HG02623 (cell line): ENCODE results near the gene TBX21.

Experiments
- ATAC-seq: cut with Tn5 transposase; IDR thresholded peaks from one replicate; pipeline ENCODE4 v1.9.1; 2021; ENCODE audit warnings: moderate library complexity; ENCODE audit not compliant: unreplicated experiment

The TBX21 gene, protein sequence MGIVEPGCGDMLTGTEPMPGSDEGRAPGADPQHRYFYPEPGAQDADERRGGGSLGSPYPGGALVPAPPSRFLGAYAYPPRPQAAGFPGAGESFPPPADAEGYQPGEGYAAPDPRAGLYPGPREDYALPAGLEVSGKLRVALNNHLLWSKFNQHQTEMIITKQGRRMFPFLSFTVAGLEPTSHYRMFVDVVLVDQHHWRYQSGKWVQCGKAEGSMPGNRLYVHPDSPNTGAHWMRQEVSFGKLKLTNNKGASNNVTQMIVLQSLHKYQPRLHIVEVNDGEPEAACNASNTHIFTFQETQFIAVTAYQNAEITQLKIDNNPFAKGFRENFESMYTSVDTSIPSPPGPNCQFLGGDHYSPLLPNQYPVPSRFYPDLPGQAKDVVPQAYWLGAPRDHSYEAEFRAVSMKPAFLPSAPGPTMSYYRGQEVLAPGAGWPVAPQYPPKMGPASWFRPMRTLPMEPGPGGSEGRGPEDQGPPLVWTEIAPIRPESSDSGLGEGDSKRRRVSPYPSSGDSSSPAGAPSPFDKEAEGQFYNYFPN

DNA sequence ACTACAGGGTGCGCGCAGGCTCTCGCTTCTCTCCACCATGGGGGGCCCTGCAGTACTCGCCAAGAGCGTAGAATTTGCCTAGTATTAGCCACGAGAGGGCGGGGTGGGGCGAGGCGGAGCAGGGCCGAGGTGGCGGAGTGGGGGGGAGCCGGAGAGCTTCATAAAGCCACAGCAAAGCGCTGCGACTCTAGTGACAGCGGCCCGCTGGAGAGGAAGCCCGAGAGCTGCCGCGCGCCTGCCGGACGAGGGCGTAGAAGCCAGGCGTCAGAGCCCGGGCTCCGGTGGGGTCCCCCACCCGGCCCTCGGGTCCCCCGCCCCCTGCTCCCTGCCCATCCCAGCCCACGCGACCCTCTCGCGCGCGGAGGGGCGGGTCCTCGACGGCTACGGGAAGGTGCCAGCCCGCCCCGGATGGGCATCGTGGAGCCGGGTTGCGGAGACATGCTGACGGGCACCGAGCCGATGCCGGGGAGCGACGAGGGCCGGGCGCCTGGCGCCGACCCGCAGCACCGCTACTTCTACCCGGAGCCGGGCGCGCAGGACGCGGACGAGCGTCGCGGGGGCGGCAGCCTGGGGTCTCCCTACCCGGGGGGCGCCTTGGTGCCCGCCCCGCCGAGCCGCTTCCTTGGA, at the start of gene TBX21:
Gene TBX21, plus strand, starts transcription at position 190 of the 627 bp plus-strand sequence. Its CDS starts 219 bp downstream, at position 409.
- peak; percentile 57 for ATAC-seq

DNA sequence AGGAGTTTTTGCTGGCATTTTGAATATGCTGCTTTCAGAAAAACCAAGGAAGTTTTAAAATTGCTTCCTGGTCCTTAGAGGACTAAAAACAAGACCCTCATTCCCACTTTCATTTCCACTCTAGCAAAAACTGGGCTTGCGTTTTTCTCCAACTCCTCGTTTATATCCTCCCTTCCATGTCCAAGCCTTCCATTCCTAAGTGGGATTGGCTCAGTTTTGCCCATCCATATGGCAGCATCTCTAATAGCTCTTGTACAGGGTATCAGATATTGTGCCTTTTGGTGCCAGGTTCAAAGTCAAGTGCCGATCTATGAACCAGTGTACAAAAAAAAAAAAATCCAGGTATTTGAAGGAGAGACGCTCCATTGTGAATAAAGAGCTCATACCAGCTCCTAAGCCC, 49.0 kb upstream of the TBX21 start:
- no peak for ATAC-seq

DNA sequence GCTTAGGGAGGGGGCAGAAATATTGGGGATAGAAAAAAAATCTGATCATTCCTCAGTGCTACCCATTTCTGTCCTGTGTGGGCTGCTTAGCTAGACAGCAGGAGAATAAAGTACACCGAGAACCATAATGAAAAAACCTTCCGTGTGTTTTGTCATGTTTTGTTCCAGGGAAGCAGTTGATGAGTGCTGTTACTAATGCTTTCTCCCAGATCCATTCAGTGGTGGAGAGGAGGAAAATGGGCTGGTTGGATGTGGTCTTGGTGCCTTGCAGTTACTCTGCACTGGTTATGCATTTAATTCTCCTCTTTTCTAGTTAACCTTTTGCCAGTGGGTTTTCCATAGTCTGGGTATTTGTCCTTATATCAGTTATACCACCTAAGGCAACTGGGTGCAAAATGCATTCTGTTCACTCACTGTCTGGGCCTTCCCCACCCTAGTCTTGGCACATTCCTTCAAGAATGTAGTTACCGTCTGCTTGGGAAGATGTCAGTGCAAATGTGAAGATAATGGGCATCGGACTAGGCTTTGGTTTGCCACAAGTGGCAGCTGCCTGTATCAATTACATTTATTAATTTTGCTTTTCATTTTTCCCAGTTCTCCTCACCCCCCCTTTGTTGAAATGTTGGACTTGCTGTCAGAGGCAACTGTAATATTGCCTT, 48.4 kb upstream of the TBX21 start:
- no peak for ATAC-seq

DNA sequence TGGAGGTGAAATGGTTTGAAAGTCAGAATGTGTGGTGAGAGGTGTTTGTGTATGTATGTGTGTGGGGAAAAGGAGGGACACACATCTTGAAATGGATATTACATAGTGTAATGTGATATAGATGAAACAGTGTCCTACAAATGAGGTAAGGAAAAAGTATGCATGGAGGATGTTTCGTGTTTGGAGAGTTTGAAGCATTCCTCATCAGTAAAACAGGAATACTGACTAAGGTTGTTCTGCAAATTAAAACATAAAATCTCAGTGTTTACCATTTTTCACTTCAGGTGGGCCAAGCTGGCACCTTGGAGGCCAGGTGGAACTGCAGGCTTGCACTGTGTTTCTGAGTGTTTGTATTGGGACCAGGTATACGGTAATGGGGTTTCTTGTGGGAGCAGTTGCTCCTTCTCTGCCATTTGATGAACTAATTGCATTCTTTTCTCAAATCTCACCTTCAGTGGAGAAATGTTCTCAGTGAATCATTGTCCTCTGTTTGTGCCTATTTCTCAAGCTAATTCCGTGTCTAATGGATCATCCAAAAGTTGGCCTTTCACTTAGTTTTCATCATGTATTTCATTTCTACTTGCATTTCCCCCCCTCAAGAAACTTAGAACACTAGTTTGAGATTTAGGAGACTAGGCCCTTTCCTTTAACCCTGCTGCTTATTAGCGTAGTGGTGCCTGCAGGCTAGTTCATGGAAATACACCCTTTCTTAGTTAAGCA, 47.3 kb upstream of the TBX21 start:
- no peak for ATAC-seq

DNA sequence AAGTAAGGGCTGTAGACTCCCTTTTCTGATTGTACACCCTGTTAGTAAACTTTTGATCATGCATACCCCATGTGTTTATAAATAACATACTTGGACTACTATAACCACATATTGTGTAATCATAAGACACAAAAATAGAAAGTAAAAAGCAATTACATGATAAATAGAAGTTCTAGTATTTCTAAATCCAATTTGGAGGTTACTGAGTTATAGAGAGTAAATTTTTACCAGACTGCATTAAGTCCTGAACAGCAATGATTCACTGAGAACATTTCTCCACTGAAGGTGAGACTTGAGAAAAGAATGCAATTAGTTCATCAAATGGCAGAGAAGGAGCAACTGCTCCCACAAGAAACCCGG, 46.8 kb upstream of the TBX21 start:
- no peak for ATAC-seq

DNA sequence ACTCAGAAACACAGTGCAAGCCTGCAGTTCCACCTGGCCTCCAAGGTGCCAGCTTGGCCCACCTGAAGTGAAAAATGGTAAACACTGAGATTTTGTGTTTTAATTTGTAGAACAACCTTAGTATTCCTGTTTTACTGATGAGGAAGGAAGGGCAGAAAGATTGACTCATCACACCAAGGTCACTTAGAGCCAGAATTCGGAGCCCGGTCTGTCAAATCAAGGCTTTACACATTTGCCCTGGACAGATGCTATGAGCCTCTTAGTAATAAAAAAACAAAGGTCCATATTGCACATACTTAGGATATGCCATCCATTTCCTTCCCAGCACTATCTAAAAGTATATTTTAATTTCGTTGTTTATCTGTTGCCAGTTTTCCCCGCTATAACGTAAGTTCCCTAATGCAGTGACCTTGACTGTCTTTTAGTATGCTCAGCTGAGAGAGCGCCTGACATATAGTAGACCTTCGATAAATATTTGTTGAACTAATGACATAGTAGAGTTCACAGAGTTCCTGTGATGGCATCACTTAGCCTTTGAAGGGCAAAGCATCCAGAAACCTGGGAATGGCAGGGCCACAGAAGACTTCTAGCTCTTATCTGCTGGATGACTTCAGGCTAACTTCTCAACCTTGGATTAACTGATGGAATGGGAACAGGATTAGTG, 46.2 kb upstream of the TBX21 start:
- no peak for ATAC-seq

DNA sequence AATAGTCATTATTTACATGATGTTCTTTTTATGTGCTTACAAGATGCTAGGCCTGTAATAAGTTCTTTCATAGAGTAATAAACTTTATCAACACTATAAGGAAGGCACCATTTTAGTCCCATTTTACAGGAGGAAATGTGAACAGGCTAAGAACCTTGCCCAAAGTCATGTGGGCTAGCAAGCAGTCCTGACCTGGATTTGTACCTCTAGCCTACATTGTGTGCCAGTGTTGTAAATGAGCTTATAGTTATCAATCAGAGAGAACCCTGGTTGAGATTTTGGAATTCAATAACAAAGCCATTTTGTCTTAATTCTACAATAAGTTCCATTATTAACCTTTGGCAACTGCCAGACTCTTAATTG, 45.7 kb upstream of the TBX21 start:
- no peak for ATAC-seq

DNA sequence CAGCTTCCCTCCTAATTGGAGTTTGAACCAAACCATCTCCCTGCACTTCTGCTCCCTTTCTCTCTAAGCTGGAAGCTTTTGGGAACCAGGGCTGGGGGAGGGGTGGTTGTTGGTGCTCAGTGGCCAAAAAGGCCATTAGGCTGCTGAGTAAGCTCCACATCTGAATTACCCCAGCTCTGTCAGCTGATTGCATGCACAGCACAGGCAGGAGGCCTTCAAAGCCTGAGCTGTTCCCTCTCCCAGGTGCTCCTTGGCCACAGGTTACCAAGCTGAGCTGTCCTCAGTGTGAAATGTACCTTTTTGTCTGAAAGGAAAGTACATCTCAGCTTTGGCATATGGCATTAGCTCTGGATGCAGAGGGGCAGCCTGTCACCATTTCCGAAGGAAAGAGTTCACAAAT, 45.3 kb upstream of the TBX21 start:
- no peak for ATAC-seq

DNA sequence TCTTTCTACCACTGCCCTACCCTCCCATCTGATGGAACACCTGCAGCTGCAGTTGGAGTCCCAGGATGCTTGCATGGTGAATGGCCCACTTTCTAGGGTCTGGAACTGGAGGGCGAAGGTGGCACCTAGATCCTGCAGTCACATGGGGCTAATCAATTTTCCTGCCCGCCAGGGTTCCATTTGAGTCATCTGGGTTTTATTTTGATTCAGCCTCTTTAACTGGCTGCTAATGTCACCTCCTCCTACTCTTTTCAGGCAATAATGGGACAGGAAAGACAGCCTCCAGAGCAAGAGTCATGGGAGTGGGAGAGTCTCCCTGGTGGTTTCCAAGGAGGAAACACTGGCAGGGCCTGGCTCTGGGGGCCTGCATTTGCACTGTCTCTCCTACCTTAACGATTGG, 42.9 kb upstream of the TBX21 start:
- ATAC-seq, result no peak

DNA sequence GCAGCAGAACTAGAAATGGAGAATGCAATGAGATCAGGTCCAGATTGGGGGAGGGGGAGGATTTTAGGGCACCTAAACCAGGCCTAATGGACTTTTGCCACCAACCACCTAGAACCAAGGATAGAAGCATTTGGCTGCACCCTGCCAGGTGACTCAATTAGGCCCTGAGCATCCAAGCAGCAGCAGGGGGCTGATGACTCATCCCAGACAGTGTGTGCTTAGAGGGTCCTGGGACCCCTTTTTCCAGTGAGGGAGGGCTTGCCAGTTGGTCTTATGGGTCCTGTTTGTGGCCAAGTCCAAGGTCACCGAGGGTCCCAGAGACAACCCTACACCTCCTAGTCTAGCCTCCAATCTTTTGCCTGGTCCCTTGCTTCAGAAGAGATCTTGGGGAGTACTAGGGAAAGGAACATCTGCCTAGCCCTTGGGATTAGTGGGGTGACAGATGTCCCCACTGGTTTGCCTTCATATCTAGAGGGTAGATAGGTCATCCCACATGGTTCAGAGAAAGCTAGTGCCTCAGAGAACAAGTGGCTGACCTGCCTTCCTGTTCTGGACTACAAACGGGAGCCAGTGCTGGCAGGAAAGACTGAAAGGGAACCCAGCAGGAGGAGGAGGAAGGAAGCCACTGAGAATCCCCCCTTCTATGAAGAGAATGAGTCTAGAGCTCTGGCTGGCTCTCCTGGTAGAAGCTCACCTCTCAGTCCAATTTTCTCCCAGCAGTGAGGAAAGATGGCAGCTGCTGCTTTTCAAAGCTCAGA, 40.7 kb upstream of the TBX21 start:
- ATAC-seq, result no peak

DNA sequence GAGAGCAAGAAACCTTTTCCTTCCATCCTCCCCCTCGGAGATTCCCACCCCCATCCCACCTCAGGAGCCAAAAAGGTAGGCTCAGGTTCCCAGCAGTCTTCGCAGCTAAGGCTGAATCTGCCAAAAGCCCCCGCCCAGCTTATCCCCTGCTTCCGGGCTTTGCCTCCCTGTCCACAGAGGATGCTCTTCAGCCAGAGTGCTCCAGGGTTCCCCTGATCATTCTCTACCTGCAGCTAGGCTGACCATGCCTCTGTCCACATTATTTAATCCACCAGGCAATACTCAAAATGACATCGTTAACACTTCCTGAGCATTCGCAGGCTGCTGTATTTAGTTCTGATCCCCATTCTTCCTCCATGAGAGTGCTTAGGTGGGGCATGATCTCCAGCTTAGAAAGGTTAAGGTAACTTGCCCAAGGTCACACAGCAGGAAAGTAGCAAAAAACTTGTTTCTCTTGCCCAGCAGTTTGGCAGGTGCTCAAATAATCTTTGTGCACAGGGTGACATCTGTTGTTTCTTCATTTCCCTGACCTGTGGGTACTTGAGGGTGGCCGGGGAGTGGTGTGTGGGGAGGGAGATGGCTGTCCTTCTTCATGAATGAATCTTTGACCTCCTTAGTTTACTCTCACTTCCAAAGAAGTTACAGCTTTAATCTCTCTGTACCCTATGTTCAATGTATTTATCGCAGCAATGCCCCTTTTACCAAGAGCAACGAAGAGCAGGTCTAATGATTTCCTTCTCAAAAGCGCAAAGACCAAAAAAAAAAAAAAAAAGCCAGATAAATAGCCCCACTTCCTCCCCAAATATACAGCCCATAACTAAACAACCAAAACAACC, 39.9 kb upstream of the TBX21 start:
- ATAC-seq, result no peak

DNA sequence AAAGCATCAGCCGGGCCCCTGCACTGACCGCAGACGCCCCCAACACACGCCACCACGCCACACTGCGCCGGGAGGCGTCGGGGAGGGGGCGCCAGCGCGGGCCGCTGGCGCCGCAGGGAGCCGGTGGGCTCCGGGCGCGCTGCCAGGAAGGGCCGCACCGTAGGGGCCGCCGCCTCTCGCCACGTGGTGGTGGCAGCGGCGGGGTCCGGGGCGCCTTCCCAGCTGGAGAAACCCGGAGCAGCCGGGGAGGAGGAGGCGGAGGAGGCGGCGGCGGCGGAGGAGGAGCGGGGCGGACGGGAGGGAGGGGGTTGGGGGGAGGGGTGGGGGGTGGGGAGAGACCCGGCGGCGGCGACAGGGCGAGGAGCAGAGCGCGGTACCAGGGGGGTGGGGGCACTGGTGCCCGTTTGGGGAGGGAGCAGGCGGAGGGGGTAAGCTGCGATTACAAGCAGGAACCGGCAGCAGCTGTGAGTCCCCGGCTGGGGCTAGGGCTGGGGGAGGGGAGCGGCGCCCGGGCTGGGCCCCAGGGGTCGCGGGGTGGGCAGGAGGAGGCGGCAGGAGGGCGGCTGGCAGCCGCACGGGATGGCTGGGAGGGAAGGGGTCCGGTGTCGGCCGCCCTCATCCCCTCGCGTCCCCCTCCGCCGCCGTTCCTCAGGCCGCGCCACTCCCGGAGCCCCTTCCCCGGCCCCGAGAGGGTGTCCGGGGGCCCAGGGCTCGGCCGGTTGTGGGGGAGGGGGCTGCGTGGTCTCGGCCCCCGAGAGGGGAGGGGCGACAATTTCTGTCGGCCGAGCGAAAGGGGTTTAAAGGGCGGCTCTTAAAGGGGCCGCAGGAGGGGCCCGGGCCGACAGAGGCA, 39.1 kb upstream of the TBX21 start, which contains the start of gene TBKBP1:
Gene TBKBP1, plus strand, starts transcription at position 431 of the 850 bp plus-strand sequence. CDS start 1,952 bp downstream, outside the sequence.
- ATAC-seq, result no peak

DNA sequence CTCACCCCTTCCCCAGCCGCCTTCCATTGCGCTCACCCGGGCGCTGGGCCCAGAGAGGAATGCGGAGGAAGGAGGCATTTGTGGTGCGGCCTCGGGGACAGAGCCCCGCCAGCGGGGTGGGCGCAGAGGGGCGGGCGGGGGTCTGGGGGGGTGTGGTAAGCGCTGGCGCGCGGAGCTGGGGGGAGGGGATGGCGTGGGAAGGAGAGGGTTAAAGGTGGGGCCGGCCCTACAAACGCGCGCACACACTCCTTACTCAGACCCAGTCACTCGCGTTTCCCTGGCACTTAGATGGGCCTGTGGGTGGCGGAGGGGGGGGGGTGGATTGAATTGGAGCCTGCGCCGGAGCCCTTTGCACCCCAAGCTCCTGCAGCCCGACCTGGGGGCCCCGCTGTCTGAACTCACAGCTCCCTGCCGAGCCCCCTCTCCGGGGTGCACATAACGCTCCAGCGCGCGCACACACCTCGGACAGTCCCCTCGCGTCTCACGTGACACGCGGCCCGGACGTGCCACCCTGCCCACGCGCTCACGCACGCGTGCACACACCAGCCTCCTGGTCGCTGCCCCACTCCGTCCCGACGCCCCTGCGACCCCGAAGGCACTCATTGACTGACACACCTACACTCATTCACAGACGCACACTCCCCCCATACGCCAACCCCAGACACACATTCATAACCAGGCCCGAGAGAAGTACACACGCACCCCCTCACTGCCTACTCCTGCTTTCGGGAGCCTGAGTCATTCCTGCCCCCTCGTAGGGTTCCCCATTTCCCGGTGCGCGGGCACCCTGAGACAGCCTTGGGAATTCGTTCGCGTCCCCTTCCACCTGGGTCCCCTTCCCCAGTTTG, 38.2 kb upstream of the TBX21 start:
- no peak for ATAC-seq

DNA sequence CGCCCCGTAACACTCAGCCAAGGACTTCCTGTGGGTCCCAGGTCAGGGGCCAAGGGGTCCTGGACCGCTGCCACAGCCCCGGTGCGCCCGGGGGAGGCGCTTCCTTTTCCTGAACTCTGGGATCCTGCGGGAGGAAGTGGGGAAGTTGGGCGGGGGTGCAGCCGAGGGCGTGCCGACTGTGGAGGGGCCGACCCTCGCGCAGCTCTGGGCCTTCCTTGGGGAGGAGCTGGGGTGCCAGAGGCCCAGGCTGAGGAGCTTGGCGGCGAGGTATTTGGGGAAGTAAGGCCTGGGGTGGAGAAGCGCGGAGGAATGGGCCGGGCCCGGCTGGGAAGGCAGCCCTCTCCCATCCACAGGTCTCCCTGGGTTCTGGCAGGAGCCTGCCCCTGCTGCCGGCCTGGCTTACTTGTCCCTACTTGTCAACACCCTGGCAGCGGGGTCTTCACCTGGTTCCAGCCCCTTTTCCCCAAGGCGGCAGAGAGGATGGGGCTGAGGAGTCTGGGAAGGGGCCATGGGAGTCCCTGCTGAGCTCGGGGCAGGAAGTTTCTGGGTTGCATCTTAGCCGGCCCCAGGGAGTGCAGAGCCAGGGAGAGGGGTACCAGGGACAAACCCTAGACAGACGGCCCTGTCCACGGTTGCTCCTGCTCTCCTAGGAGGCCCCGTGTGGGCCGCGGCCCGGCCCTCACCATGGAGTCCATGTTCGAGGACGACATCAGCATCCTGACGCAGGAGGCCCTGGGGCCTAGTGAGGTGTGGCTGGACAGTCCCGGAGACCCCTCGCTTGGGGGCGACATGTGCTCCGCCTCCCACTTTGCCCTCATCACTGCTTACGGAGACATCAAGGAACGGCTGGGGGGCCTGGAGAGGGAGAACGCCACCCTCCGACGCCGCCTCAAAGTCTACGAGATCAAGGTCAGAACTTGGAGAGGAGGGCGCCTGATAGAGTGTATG, 37.3 kb upstream of the TBX21 start:
- ATAC-seq, result no peak

DNA sequence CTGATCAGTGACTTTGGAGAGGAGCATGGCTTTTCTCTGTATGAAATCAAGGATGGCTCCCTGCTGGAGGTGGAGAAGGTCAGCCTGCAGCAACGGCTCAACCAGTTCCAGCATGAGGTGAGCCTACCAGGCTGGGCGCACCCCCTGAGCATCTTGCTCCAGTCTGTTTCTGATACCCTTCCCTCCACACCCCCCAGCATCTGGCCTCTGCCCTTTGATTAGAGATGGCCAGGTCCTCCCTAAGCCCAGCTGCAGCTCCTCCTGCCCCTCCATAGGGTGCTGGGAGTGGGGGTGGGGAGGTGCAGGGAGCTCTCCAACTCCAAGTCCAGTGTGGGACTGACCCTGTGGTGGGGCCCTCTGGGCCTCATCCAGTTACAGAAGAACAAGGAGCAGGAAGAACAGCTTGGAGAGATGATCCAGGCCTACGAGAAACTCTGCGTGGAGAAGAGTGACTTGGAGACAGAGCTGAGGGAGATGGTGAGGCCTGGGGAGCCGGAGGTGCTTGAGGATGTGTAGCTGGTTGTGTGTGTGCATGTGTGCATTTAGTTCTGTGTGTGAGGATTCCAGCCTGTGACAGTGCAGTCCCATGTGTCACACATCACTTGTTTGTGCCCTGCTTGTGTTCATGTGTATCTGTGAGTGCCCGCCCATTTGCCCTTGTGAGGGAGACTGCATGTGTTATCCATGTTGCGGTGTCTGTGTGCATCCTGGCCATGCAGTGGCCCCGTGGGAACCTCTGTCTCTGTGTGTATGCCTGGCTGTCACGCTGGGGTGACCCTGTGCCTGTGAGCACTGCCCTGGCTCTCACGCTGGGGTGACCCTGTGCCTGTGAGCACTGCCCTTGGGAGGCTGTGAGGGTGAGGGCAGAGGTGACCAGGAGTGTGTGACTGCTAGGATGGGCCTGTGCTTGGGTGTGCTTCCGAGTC, 36.1 kb upstream of the TBX21 start:
- ATAC-seq, result no peak
